Brain microvascular endothelial cell (primary cell): ENCODE results near the gene TEX2.

Experiments
- DNase-seq: peaks from one replicate; pipeline ENCODE4 v3.0.0-alpha.2; 2020
- H3K27ac ChIP-seq: fragments of 250-450 bp; sonication (Bioruptor Pico); 2 replicates; pipeline ENCODE4 v1.5.1; 2020; ENCODE audit warnings: mild to moderate bottlenecking, moderate library complexity
- H3K27me3 ChIP-seq: fragments of 250-450 bp; sonication (Bioruptor Pico); replicated peaks from 2 replicates; pipeline ENCODE4 v1.5.1; 2020; ENCODE audit warnings: mild to moderate bottlenecking
- H3K36me3 ChIP-seq: fragments of 250-450 bp; sonication (Bioruptor Pico); replicated peaks from 2 replicates; pipeline ENCODE4 v1.5.1; 2020; ENCODE audit warnings: mild to moderate bottlenecking
- H3K4me3 ChIP-seq: 2 replicates; pipeline ENCODE4 v1.5.1; 2011; ENCODE audit warnings: low read depth, mild to moderate bottlenecking, control low read depth, low read length, moderate library complexity
- in situ Hi-C: cut with HindIII; loops from 2 replicates; pipeline ENCODE4 v1.10.0; 2017; ENCODE audit warnings: low sequenced_read_pairs, low pct_ligation_motif_present
- TF ChIP-seq, protein P1 (sequence below): IDR thresholded peaks from 2 replicates; pipeline ENCODE4 v1.5.1; 2011; ENCODE audit warnings: low read depth, mild to moderate bottlenecking, moderate library complexity, low read length, control low read depth, inconsistent platforms; ENCODE audit errors: missing control alignments

The TEX2 gene

DNA sequence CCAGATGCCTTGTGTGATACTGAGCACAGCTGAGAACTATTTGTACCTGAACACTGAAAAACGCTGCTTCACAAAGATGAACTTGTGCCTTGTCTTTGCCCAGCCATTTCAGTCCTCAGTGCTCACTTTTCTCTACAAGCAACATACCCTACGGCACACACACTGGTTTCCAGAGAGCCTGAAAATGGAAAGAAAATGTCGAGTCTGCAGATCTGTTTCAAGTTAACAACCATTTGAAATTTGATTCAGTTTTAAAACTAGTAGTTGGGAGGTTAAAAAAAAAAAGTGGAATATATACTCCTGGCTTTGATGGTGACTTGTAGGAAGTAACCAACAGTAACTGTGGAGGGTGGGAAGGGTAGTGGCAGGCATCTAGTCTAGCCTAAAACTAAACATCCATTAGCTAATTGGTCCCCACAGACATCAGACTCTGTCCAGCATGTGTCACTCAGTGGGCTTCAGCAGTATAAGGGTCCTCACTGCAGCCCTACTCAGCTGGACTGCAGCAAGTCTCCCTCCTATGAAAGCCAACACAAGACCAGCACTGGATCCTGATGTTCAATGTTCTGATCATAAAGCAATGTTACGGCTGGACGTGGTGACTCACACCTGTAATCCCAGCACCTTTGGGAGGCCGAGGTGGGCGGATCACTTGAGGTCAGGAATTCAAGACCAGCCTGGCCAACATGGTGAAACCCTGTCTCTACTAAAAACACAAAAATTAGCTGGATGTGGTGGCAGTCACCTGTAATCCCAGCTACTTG is 160.3 kb downstream of the TEX2 start:
- Histone ChIP-seq H3K4me3 (no peak overlapping the region), H3K27ac (no peak overlapping the region), H3K36me3 (no peaks in the 10 kb centered on the region), H3K27me3 (no peaks in the 10 kb centered on the region)
- TF ChIP-seq, protein P1, sequence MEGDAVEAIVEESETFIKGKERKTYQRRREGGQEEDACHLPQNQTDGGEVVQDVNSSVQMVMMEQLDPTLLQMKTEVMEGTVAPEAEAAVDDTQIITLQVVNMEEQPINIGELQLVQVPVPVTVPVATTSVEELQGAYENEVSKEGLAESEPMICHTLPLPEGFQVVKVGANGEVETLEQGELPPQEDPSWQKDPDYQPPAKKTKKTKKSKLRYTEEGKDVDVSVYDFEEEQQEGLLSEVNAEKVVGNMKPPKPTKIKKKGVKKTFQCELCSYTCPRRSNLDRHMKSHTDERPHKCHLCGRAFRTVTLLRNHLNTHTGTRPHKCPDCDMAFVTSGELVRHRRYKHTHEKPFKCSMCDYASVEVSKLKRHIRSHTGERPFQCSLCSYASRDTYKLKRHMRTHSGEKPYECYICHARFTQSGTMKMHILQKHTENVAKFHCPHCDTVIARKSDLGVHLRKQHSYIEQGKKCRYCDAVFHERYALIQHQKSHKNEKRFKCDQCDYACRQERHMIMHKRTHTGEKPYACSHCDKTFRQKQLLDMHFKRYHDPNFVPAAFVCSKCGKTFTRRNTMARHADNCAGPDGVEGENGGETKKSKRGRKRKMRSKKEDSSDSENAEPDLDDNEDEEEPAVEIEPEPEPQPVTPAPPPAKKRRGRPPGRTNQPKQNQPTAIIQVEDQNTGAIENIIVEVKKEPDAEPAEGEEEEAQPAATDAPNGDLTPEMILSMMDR: no peak
- no peak for DNase-seq
- in situ Hi-C loops: no loop called here

DNA sequence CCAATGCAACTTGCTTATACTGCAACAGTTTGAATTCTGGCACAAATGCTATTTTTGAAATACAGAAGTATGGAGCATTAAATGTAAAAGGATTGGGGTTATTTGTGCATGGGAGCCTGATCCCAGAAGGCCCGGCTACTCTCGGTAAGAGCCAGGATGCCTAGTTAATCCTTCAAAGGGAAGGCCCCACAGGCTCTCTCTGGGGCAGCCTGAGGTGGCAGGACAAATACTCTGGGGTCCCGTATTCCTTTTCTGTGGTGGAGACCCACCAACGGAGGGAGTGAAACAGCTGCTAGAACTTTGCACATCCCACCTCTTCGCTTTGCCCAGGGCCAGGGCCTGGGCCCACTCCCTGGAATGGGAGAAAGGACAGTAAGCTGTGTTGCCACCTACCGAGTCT is 163.5 kb downstream of the TEX2 start:
- DNase-seq: no peak
- Histone ChIP-seq H3K27me3 (no peaks in the 10 kb centered on the region), H3K36me3 (no peaks in the 10 kb centered on the region), H3K27ac (no peak overlapping the region), H3K4me3 (no peak overlapping the region)
- in situ Hi-C loops: no loop called here
- TF ChIP-seq, protein P1: no peak
